Gastroesophageal sphincter (tissue), 4 donors: ENCODE results near the gene C3. TPM values are rescaled to one million over a fixed set of nuclear protein-coding genes. Genes with fewer than 3 reads are reported as not detected.
A peak's percentile ranks its signal among the peaks of the same experiment; 100 is the strongest.
"Not testable (repeated sequence)": the region's sequence is repeated elsewhere in the genome, so short reads cannot be mapped to it uniquely, and the experiment has no call there.

Experiments used
- ATAC-seq: fragments of 150-250 bp; one replicate; pipeline ENCODE4 v1.9.1; 2016; ENCODE audit warnings: mild to moderate bottlenecking, moderate library complexity
- H3K27ac ChIP-seq, 4 donors: fragments of 200-600 bp; sonication (generic) in 3 of 4; 1 replicate in 3 of 4; 2 replicates in 1 of 4; pipeline ENCODE4 v1.5.1; 2016 to 2019
- H3K27me3 ChIP-seq: fragments of 200-600 bp; sonication (generic); one replicate; pipeline ENCODE4 v1.5.1; 2019
- H3K36me3 ChIP-seq, 2 donors: fragments of 200-600 bp; sonication (generic); one replicate each; pipeline ENCODE4 v1.5.1; 2019; ENCODE audit warnings: control low read depth in 1 of 2
- H3K4me1 ChIP-seq, 3 donors: fragments of 200-600 bp; sonication (generic); 1 replicate in 2 of 3; 2 replicates in 1 of 3; pipeline ENCODE4 v1.5.1; 2016 to 2019; ENCODE audit warnings: control low read depth in 2 of 3
- H3K4me3 ChIP-seq, 2 donors: fragments of 200-600 bp; sonication (generic); one replicate each; pipeline ENCODE4 v1.5.1; 2019; ENCODE audit warnings: mild to moderate bottlenecking in 1 of 2, moderate library complexity in 1 of 2
- H3K9me3 ChIP-seq, 3 donors: fragments of 200-600 bp; sonication (generic); one replicate each; pipeline ENCODE4 v1.5.1; 2017 to 2019; ENCODE audit warnings: control low read depth in 2 of 3
- CTCF ChIP-seq, 4 experiments: fragments of 200-600 bp in 2 of 4; fragments of 450-650 bp in 2 of 4; sonication (generic) in 1 of 4; IDR thresholded peaks; one replicate each; pipeline ENCODE4 v1.5.1; 2017 to 2019; ENCODE audit warnings: antibody characterized with exemption in 4 of 4, mild to moderate bottlenecking in 2 of 4, moderate library complexity in 2 of 4
- EP300 ChIP-seq: sonication (generic); formaldehyde crosslinking; IDR thresholded peaks from one replicate; pipeline ENCODE4 v1.6.1; 2017; ENCODE audit warnings: antibody characterized with exemption, mild to moderate bottlenecking
- POLR2A ChIP-seq, 2 donors: fragments of 450-650 bp; IDR thresholded peaks; one replicate each; pipeline ENCODE4 v1.6.1; 2017; ENCODE audit warnings: antibody characterized with exemption in 2 of 2, mild to moderate bottlenecking in 2 of 2, moderate library complexity in 1 of 2
- POLR2AphosphoS5 ChIP-seq: sonication (generic); formaldehyde crosslinking; IDR thresholded peaks from one replicate; pipeline ENCODE4 v1.6.1; 2017; ENCODE audit warnings: antibody characterized with exemption
- WGBS, 2 donors: methylation state at CpG; one replicate each; pipeline ENCODE4 v1.1.5; 2018; ENCODE audit warnings: low coverage in 1 of 2; 5-methylcytosine and 5-hydroxymethylcytosine counted together
- total RNA-seq, 4 donors: library from RNA; depleted of rRNA; stranded (reverse); fragments of >200 nt; gene quantifications; one replicate each; pipeline ENCODE4 v1.1.0, GENCODE V29; 2016

Gene C3
- total RNA-seq, 4 donors from 2014 or later, result 246 to 757 (median 594) TPM

- WGBS, 2 donors, result 81 to 87% methylated on average over 3 of the region's 4 CpGs
- Histone ChIP-seq H3K9me3 (peaks cover 0 to 12% (median 0%) of the 10 kb centered on the region in 3 donors), H3K4me3 (no peak overlapping the region), H3K27me3 (peaks cover 59% of the 10 kb centered on the region), H3K36me3 (peaks cover 0 to 46% of the 10 kb centered on the region in 2 donors), H3K4me1 (peaks cover 0 to 6% (median 0%) of the 10 kb centered on the region in 3 donors), H3K27ac (no peak overlapping the region)
- TF ChIP-seq EP300 (no peak), POLR2A (IDR thresholded peaks at IDR 0.05) (no peak), CTCF (IDR thresholded peaks at IDR 0.05) (no peak), POLR2AphosphoS5 (no peak)
- no peak for ATAC-seq
Measured at GRCh38 chr19:6678690-6679109, 41.8 kb downstream of the C3 start.

- Histone ChIP-seq H3K27me3 (peaks cover 62% of the 10 kb centered on the region), H3K9me3 (peaks cover 0 to 12% (median 0%) of the 10 kb centered on the region in 3 donors), H3K36me3 (peaks cover 0 to 46% of the 10 kb centered on the region in 2 donors), H3K4me1 (peaks cover 0 to 6% (median 0%) of the 10 kb centered on the region in 3 donors), H3K27ac (no peak overlapping the region), H3K4me3 (no peak overlapping the region)
- WGBS, 2 donors, result 59 to 100% methylated on average over 1 to 13 of the region's 31 CpGs
- TF ChIP-seq EP300 (no peak), POLR2AphosphoS5 (no peak), POLR2A (IDR thresholded peaks at IDR 0.05) (no peak), CTCF (IDR thresholded peaks at IDR 0.05) (no peak)
- no peak for ATAC-seq
Measured at GRCh38 chr19:6677883-6678689, 42.4 kb downstream of the C3 start.

- peaks cover 67% of the 10 kb centered on the region for H3K27me3 ChIP-seq
- no peak for TF ChIP-seq POLR2A (IDR thresholded peaks at IDR 0.05)
- TF ChIP-seq CTCF (IDR thresholded peaks at IDR 0.05), result no peak
- no peak for TF ChIP-seq EP300
- TF ChIP-seq POLR2AphosphoS5, result no peak
- H3K4me3 ChIP-seq, result no peak overlapping the region
- peaks cover 0 to 9% (median 0%) of the 10 kb centered on the region in 3 donors for H3K9me3 ChIP-seq
- peaks cover 0 to 46% of the 10 kb centered on the region in 2 donors for H3K36me3 ChIP-seq
- H3K27ac ChIP-seq, result no peak overlapping the region
- ATAC-seq, result no peak
- peaks cover 0 to 6% (median 0%) of the 10 kb centered on the region in 3 donors for H3K4me1 ChIP-seq
- WGBS, 2 donors, result 78 to 92% methylated on average over 4 to 8 of the region's 10 CpGs
Measured at GRCh38 chr19:6677495-6677882, 43.0 kb downstream of the C3 start.

GRCh38 chr19:6676288-6676687 is 44.2 kb downstream of the C3 start:
- 80 to 84% methylated on average over 8 of the region's 8 CpGs for WGBS, 2 donors
- no peak for TF ChIP-seq POLR2AphosphoS5
- no peak for TF ChIP-seq EP300
- no peak for TF ChIP-seq CTCF (IDR thresholded peaks at IDR 0.05)
- no peak for TF ChIP-seq POLR2A (IDR thresholded peaks at IDR 0.05)
- H3K27ac ChIP-seq, result no peak overlapping the region
- H3K9me3 ChIP-seq, result peaks cover 0 to 9% (median 0%) of the 10 kb centered on the region in 3 donors
- peaks cover 0 to 35% of the 10 kb centered on the region in 2 donors for H3K36me3 ChIP-seq
- peaks cover 73% of the 10 kb centered on the region for H3K27me3 ChIP-seq
- no peak overlapping the region for H3K4me3 ChIP-seq
- no peak for ATAC-seq
- peaks cover 0 to 6% (median 0%) of the 10 kb centered on the region in 3 donors for H3K4me1 ChIP-seq

GRCh38 chr19:6674868-6675305 is 45.6 kb downstream of the C3 start:
- peaks cover 0 to under 1% (median 0%) of the 10 kb centered on the region in 3 donors for H3K9me3 ChIP-seq
- H3K27ac ChIP-seq, result no peak overlapping the region
- H3K27me3 ChIP-seq, result peaks cover 67% of the 10 kb centered on the region
- no peak overlapping the region for H3K4me3 ChIP-seq
- peaks cover 0 to 6% (median 0%) of the 10 kb centered on the region in 3 donors for H3K4me1 ChIP-seq
- WGBS, 2 donors, result 70 to 86% methylated on average over 1 of the region's 8 CpGs
- TF ChIP-seq EP300 (no peak), POLR2A (IDR thresholded peaks at IDR 0.05) (no peak), CTCF (IDR thresholded peaks at IDR 0.05) (no peak), POLR2AphosphoS5 (no peak)
- ATAC-seq, result peak; percentile 38
- H3K36me3 ChIP-seq, result peaks cover 0 to 23% of the 10 kb centered on the region in 2 donors

- WGBS, 2 donors, result 67 to 74% methylated on average over 1 to 6 of the region's 6 CpGs
- ATAC-seq, H3K9me3 ChIP-seq, H3K4me3 ChIP-seq, H3K4me1 ChIP-seq, H3K27ac ChIP-seq: not testable (repeated sequence)
- Histone ChIP-seq H3K27me3 (peaks cover 67% of the 10 kb centered on the region), H3K36me3 (peaks cover 0 to 20% of the 10 kb centered on the region in 2 donors)
Measured at GRCh38 chr19:6674408-6674807, 46.0 kb downstream of the C3 start.
